HL-60 (cell line): Measurements from ENCODE around the gene LRRC73.

Experiments
- CTCF ChIP-seq: IDR thresholded peaks from one replicate; pipeline ENCODE4 v1.5.1; 2011; ENCODE audit warnings: low read length, control low read depth, inconsistent platforms; ENCODE audit not compliant: insufficient read depth
- POLR2AphosphoS5 ChIP-seq: IDR thresholded peaks from 2 replicates; pipeline ENCODE4 v1.6.1; 2012; ENCODE audit warnings: low read depth
- TF ChIP-seq, protein P1 (sequence below): IDR thresholded peaks from 2 replicates; pipeline ENCODE4 v1.6.1; 2012; ENCODE audit warnings: low read depth; ENCODE audit not compliant: insufficient replicate concordance

DNA sequence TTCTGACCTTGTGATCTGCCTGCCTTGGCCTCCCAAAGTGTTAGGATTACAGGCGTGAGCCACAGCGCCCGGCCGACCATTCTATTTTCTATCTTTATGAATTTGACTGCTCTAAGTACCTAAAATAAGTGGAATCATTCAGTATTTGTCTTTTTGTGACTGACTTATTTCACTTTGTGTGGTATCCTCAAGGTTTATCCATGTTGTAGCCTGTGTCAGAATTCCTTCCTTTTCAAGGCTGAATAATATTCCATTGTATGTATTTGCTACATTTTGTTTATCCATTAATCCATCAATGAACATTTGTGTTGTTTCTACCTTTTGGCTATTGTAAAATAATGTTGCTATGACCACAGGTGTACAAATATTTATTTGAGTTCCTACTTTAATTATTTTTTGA lies 37.6 kb downstream of the LRRC73 start:
- TF ChIP-seq CTCF (no peak), POLR2AphosphoS5 (no peak)
- TF ChIP-seq, protein P1, sequence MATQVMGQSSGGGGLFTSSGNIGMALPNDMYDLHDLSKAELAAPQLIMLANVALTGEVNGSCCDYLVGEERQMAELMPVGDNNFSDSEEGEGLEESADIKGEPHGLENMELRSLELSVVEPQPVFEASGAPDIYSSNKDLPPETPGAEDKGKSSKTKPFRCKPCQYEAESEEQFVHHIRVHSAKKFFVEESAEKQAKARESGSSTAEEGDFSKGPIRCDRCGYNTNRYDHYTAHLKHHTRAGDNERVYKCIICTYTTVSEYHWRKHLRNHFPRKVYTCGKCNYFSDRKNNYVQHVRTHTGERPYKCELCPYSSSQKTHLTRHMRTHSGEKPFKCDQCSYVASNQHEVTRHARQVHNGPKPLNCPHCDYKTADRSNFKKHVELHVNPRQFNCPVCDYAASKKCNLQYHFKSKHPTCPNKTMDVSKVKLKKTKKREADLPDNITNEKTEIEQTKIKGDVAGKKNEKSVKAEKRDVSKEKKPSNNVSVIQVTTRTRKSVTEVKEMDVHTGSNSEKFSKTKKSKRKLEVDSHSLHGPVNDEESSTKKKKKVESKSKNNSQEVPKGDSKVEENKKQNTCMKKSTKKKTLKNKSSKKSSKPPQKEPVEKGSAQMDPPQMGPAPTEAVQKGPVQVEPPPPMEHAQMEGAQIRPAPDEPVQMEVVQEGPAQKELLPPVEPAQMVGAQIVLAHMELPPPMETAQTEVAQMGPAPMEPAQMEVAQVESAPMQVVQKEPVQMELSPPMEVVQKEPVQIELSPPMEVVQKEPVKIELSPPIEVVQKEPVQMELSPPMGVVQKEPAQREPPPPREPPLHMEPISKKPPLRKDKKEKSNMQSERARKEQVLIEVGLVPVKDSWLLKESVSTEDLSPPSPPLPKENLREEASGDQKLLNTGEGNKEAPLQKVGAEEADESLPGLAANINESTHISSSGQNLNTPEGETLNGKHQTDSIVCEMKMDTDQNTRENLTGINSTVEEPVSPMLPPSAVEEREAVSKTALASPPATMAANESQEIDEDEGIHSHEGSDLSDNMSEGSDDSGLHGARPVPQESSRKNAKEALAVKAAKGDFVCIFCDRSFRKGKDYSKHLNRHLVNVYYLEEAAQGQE: no peak
